HepG2 (cell line): ENCODE measurements around the gene FBLN5. TPM values are rescaled to one million over a fixed set of nuclear protein-coding genes. Genes with fewer than 3 reads are reported as not detected.

ENCODE experiments used
- ATAC-seq: fragments of 200-7000 bp; cut with Tn5 transposase; 3 replicates; pipeline ENCODE4 v1.9.1; 2020; ENCODE audit warnings: mild to moderate bottlenecking, moderate library complexity
- BruUV-seq: library from RNA; stranded (reverse); fragments of 400-500 nt; replicated peaks from 2 replicates; lab custom pipeline; 2021; lab: Mats Ljungman, UMichigan
- CTCF ChIA-PET: fragments of 300-600 bp; formaldehyde crosslinking; extraction: SDS; loops from one replicate; lab custom pipeline; 2021; ENCODE audit warnings: low total read pairs, inconsistent platforms, low intra/inter-chr PET ratio; lab: Yijun Ruan, JAX
- POLR2A ChIA-PET: fragments of 350-600 bp; sonication (Branson Sonifier 250); formaldehyde crosslinking; loops from one replicate; lab custom pipeline; 2020; ENCODE audit warnings: antibody characterized with exemption, inconsistent platforms; lab: Yijun Ruan, JAX
- DNase-seq: peaks from one replicate; pipeline ENCODE4 v3.0.0-alpha.2; 2015; ENCODE audit warnings: low spot score
- FAIRE-seq: peaks from 3 replicates; lab custom pipeline; 2011; peaks lifted over from hg19 to GRCh38; lab: Jason Lieb, UNC
- H2AFZ ChIP-seq: one replicate; pipeline ENCODE4 v1.6.1; 2011; ENCODE audit warnings: low read length, inconsistent platforms
- H3K27ac ChIP-seq: fragments of 300-600 bp; 3 replicates; pipeline ENCODE4 v1.8.0; 2011; ENCODE audit warnings: mixed run types, mild to moderate bottlenecking, mixed read lengths, low read length, inconsistent platforms; ENCODE audit not compliant: insufficient read depth; ENCODE audit errors: extremely low read length
- H3K27me3 ChIP-seq, 2 experiments: fragments of 200-600 bp in 1 of 2; 2 replicates in 1 of 2; 3 replicates in 1 of 2; pipeline versions ENCODE4 v1.6.0 to v1.8.0; 2011; ENCODE audit warnings: low read length in 2 of 2, mild to moderate bottlenecking in 2 of 2, moderate library complexity in 2 of 2, inconsistent platforms in 1 of 2; ENCODE audit not compliant: insufficient read depth in 2 of 2, control insufficient read depth in 1 of 2
- H3K36me3 ChIP-seq, 2 experiments: fragments of 200-600 bp in 1 of 2; replicated peaks in 1 of 2; 2 replicates in 1 of 2; 3 replicates in 1 of 2; pipeline versions ENCODE4 v1.5.1 to v1.8.0; 2011; ENCODE audit warnings: low read length in 2 of 2, inconsistent platforms in 1 of 2; ENCODE audit not compliant: insufficient read depth in 2 of 2, control insufficient read depth in 1 of 2
- H3K4me1 ChIP-seq: 2 replicates; pipeline ENCODE4 v1.5.1; 2012; ENCODE audit warnings: low read length, inconsistent platforms; ENCODE audit not compliant: insufficient read depth
- H3K4me2 ChIP-seq: 2 replicates; pipeline ENCODE4 v1.6.0; 2011; ENCODE audit warnings: low read depth, low read length, inconsistent platforms
- H3K4me3 ChIP-seq, 3 experiments: fragments of 200-600 bp in 1 of 3; sonication (generic), shearing (Covaris generic) in 1 of 3; replicated peaks in 1 of 3; 2 replicates each; pipeline ENCODE4 v1.5.1; 2011 to 2016; ENCODE audit warnings: low read length in 3 of 3, inconsistent platforms in 2 of 3, low read depth in 2 of 3, mild to moderate bottlenecking in 2 of 3, control low read depth in 1 of 3, mixed read lengths in 1 of 3; ENCODE audit not compliant: insufficient read depth in 1 of 3
- H3K79me2 ChIP-seq: one replicate; pipeline ENCODE4 v1.6.1; 2011; ENCODE audit warnings: low read length, inconsistent platforms; ENCODE audit not compliant: insufficient read depth
- H3K9ac ChIP-seq: 2 replicates; pipeline ENCODE4 v1.6.0; 2011; ENCODE audit warnings: mild to moderate bottlenecking, low read depth, low read length, inconsistent platforms; ENCODE audit not compliant: insufficient read depth
- H3K9me3 ChIP-seq: 2 replicates; pipeline ENCODE4 v1.5.1; 2012; ENCODE audit warnings: mild to moderate bottlenecking, low read length
- H4K20me1 ChIP-seq: 2 replicates; pipeline ENCODE4 v1.6.0; 2011; ENCODE audit warnings: inconsistent platforms, mild to moderate bottlenecking, low read length, moderate library complexity; ENCODE audit not compliant: insufficient read depth
- ATRX ChIP-seq: sonication (generic); formaldehyde crosslinking; IDR thresholded peaks from 2 replicates; pipeline ENCODE4 v1.4.0; 2020; ENCODE audit warnings: missing genetic modification reagents, borderline replicate concordance
- MEIS2 ChIP-seq: sonication (generic); formaldehyde crosslinking; IDR thresholded peaks from 2 replicates; pipeline ENCODE4 v1.9.0; 2021; ENCODE audit warnings: mild to moderate bottlenecking, missing genetic modification reagents
- POLR2G ChIP-seq: fragments of 200-400 bp; formaldehyde crosslinking; IDR thresholded peaks from 2 replicates; pipeline ENCODE4 v1.6.1; 2018; ENCODE audit warnings: mild to moderate bottlenecking, low read depth, low read length, moderate library complexity
- ZHX1 ChIP-seq: sonication (generic); formaldehyde crosslinking; IDR thresholded peaks from 2 replicates; pipeline ENCODE4 v1.8.1; 2022; ENCODE audit warnings: low read depth, mild to moderate bottlenecking, missing genetic modification reagents
- ZNF264 ChIP-seq: sonication (generic); formaldehyde crosslinking; IDR thresholded peaks from 2 replicates; pipeline ENCODE4 v1.4.0; 2020; ENCODE audit warnings: missing genetic modification reagents
- WGBS: methylation state at CpG from one replicate; pipeline ENCODE4 v1.1.6; 2017; ENCODE audit warnings: low lambda C conversion rate; 5-methylcytosine and 5-hydroxymethylcytosine counted together
- in situ Hi-C: cut with HindIII; loops from 2 replicates; pipeline ENCODE4 v1.10.0; 2017; ENCODE audit warnings: low pct_unique_long_range_greater_than_20kb; ENCODE audit not compliant: extremely low pct_ligation_motif_present
- intact Hi-C: fragments of 100-400 bp; cut with micrococcal nuclease; formaldehyde crosslinking; loops from one replicate; pipeline ENCODE4 v1.10.0; 2022; ENCODE audit not compliant: unreplicated experiment
- polyA plus RNA-seq, 8 experiments: library from polyadenylated mRNA; depleted of rRNA in 3 of 8; stranded (reverse) in 7 of 8; unstranded in 1 of 8; fragments of >200 nt; fragmentation: Illumina TruSeq in 4 of 8; extraction: Trizol in 4 of 8; gene quantifications; 2 replicates each; pipeline versions ENCODE4 v1.2.1 to v1.2.3, GENCODE V29; 2011 to 2016; ENCODE audit warnings: low read depth in 4 of 8, missing spikeins in 1 of 8, mixed read lengths in 1 of 8; ENCODE audit not compliant: insufficient read depth in 1 of 8
- total RNA-seq, 5 experiments: library from RNA; depleted of rRNA; stranded (reverse); fragments of >200 nt; fragmentation: Illumina TruSeq; extraction: Trizol; gene quantifications; 2 replicates each; pipeline ENCODE4 v1.2.3, GENCODE V29; 2016; ENCODE audit warnings: low read depth in 1 of 5

FBLN5 gene
- total and polyA plus RNA-seq, 2 of the 13 experiments (the other 11 are each of a cell fraction or from before 2014, with no cell fraction given): 0.38 to 0.77 TPM

GRCh38 chr14:91980157-91980556 lies 32.7 kb upstream of the FBLN5 start (continued):
- TF ChIP-seq ZHX1 (CRISPR knock-in tag) (no peak), ZNF264 (CRISPR knock-in tag) (no peak)
- TF ChIP-seq, all 625 proteins: peak for 0

GRCh38 chr14:91977884-91978283 lies 30.4 kb upstream of the FBLN5 start:
- Histone ChIP-seq H4K20me1 (no peaks in the 10 kb centered on the region), H3K36me3 (peaks cover 4 to 21% of the 10 kb centered on the region in 2 experiments), H3K79me2 (no peaks in the 10 kb centered on the region), H3K27me3 (no peaks in the 10 kb centered on the region), H3K4me1 (no peaks in the 10 kb centered on the region), H2AFZ (no peak overlapping the region), H3K27ac (no peak overlapping the region), H3K9ac (no peak overlapping the region), H3K9me3 (no peaks in the 10 kb centered on the region), H3K4me3 (no peak overlapping the region), H3K4me2 (no peak overlapping the region)
- DNase-seq: no peak
- ChIA-PET POLR2A (no interaction called here), CTCF (no interaction called here)
- WGBS: 96% methylated on average over 5 of the region's 5 CpGs
- TF ChIP-seq POLR2G (no peak), MEIS2 (CRISPR knock-in tag) (no peak), ATRX (no peak)
- FAIRE-seq: no peak
- in situ Hi-C loops (no loop called here), intact Hi-C loops (no loop called here)
- ATAC-seq: no peak
- BruUV-seq: no TSS peak
